Activated CD4-positive, alpha-beta T cell treated with anti-CD3 and anti-CD28 coated beads for 48 hours (primary cell): ENCODE measurements around the gene NELL1.

Experiments used
- DNase-seq: peaks from one replicate; pipeline ENCODE4 v3.0.0-alpha.2; 2020

NELL1 gene

GRCh38 chr11:21614961-21615360, 945.6 kb downstream of the NELL1 start:
- DNase-seq = no peak

GRCh38 chr11:21615955-21616371, 946.6 kb downstream of the NELL1 start:
- DNase-seq = no peak

- DNase-seq = no peak
Observed at GRCh38 chr11:21622566-21622965, 953.2 kb downstream of the NELL1 start.

GRCh38 chr11:21622995-21623394, 953.6 kb downstream of the NELL1 start:
- DNase-seq = no peak
